HepG2 (cell line): Measurements from ENCODE around the gene VAMP5. TPM values are rescaled to one million over a fixed set of nuclear protein-coding genes. Genes with fewer than 3 reads are reported as not detected.
A peak's percentile ranks its signal among the peaks of the same experiment; 100 is the strongest.

Experiments
- CENPBD1 ChIP-seq: sonication (generic); formaldehyde crosslinking; IDR thresholded peaks from 2 replicates; pipeline ENCODE4 v1.8.0; 2022; ENCODE audit warnings: missing genetic modification reagents, low read depth, mild to moderate bottlenecking, borderline replicate concordance
- CERS6 ChIP-seq: sonication (generic); formaldehyde crosslinking; IDR thresholded peaks from 2 replicates; pipeline ENCODE4 v1.5.0; 2020; ENCODE audit warnings: missing genetic modification reagents
- SNAPC2 ChIP-seq: sonication (generic); formaldehyde crosslinking; IDR thresholded peaks from 2 replicates; pipeline ENCODE4 v1.8.1; 2022; ENCODE audit warnings: mild to moderate bottlenecking, missing genetic modification reagents
- ZNF142 ChIP-seq: sonication (generic); formaldehyde crosslinking; IDR thresholded peaks from 2 replicates; pipeline ENCODE4 v1.4.0; 2020; ENCODE audit warnings: missing genetic modification reagents
- ZNF33B ChIP-seq: sonication (generic); formaldehyde crosslinking; IDR thresholded peaks from 2 replicates; pipeline ENCODE4 v1.5.1; 2020; ENCODE audit warnings: mild to moderate bottlenecking, missing genetic modification reagents
- ZNF720 ChIP-seq: sonication (generic); formaldehyde crosslinking; IDR thresholded peaks from 2 replicates; pipeline ENCODE4 v1.4.0; 2020; ENCODE audit warnings: missing genetic modification reagents
- polyA plus RNA-seq, 8 experiments: library from polyadenylated mRNA; depleted of rRNA in 3 of 8; stranded (reverse) in 7 of 8; unstranded in 1 of 8; fragments of >200 nt; fragmentation: Illumina TruSeq in 4 of 8; extraction: Trizol in 4 of 8; gene quantifications; 2 replicates each; pipeline versions ENCODE4 v1.2.1 to v1.2.3, GENCODE V29; 2011 to 2016; ENCODE audit warnings: low read depth in 4 of 8, missing spikeins in 1 of 8, mixed read lengths in 1 of 8; ENCODE audit not compliant: insufficient read depth in 1 of 8
- total RNA-seq, 5 experiments: library from RNA; depleted of rRNA; stranded (reverse); fragments of >200 nt; fragmentation: Illumina TruSeq; extraction: Trizol; gene quantifications; 2 replicates each; pipeline ENCODE4 v1.2.3, GENCODE V29; 2016; ENCODE audit warnings: low read depth in 1 of 5
- TF ChIP-seq, protein P1 (sequence below): sonication (generic); formaldehyde crosslinking; IDR thresholded peaks from 2 replicates; pipeline ENCODE4 v1.4.0; 2020; ENCODE audit warnings: mild to moderate bottlenecking, missing genetic modification reagents, borderline replicate concordance
- TF ChIP-seq, protein P2 (sequence below): sonication (generic); formaldehyde crosslinking; IDR thresholded peaks from 2 replicates; pipeline ENCODE4 v1.5.0; 2020; ENCODE audit warnings: mild to moderate bottlenecking, missing genetic modification reagents
- TF ChIP-seq, protein P3 (sequence below): sonication (generic); formaldehyde crosslinking; IDR thresholded peaks from 2 replicates; pipeline ENCODE4 v1.5.0; 2020; ENCODE audit warnings: mild to moderate bottlenecking, low read depth, missing genetic modification reagents, borderline replicate concordance
- TF ChIP-seq, protein P4 (sequence below): sonication (generic); formaldehyde crosslinking; IDR thresholded peaks from 2 replicates; pipeline ENCODE4 v1.8.0; 2022; ENCODE audit warnings: missing genetic modification reagents, mild to moderate bottlenecking, borderline replicate concordance

VAMP5 gene
- total and polyA plus RNA-seq, 2 of the 13 experiments (the other 11 are each of a cell fraction or from before 2014, with no cell fraction given): 7.2 to 56.7 TPM

DNA sequence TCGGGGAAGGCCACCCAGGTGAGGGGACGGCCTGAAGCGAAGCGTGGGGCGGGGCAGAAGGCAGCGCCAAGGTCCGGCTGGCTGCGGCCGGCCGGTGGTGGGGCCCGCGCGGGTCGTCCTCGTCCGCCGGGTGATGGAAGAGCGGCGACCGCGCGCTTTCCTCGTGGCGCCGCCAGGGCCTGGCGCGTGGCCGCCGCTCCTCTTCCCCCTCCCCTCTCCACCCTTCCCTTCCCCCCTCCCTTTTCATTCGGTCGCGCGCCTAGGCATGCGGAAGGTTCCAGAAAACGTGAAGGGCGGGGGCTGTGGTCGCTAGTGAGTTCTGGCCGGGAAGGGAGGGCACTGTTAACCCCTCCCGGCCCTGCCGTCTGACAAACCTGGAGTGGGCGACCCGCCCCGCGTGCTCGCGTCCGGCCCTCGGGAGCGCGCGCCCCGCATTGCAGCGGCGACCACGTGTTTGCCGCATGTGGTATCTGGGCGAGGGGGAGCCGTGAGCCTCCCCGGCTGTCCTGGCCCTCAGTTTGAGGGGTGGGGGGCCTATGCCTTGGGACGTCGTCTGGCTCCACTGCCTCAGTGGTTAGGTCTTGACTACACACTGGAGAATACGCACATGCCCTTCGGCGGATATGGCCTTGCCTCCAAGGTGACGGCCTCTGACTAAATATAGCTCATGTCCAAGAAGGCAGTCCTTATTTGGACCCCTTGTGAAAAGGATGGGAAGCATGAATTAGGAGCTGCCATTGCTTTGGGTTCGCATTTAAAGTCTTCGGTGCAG lies 44.7 kb upstream of the VAMP5 start (continued):
- TF ChIP-seq, protein P1, sequence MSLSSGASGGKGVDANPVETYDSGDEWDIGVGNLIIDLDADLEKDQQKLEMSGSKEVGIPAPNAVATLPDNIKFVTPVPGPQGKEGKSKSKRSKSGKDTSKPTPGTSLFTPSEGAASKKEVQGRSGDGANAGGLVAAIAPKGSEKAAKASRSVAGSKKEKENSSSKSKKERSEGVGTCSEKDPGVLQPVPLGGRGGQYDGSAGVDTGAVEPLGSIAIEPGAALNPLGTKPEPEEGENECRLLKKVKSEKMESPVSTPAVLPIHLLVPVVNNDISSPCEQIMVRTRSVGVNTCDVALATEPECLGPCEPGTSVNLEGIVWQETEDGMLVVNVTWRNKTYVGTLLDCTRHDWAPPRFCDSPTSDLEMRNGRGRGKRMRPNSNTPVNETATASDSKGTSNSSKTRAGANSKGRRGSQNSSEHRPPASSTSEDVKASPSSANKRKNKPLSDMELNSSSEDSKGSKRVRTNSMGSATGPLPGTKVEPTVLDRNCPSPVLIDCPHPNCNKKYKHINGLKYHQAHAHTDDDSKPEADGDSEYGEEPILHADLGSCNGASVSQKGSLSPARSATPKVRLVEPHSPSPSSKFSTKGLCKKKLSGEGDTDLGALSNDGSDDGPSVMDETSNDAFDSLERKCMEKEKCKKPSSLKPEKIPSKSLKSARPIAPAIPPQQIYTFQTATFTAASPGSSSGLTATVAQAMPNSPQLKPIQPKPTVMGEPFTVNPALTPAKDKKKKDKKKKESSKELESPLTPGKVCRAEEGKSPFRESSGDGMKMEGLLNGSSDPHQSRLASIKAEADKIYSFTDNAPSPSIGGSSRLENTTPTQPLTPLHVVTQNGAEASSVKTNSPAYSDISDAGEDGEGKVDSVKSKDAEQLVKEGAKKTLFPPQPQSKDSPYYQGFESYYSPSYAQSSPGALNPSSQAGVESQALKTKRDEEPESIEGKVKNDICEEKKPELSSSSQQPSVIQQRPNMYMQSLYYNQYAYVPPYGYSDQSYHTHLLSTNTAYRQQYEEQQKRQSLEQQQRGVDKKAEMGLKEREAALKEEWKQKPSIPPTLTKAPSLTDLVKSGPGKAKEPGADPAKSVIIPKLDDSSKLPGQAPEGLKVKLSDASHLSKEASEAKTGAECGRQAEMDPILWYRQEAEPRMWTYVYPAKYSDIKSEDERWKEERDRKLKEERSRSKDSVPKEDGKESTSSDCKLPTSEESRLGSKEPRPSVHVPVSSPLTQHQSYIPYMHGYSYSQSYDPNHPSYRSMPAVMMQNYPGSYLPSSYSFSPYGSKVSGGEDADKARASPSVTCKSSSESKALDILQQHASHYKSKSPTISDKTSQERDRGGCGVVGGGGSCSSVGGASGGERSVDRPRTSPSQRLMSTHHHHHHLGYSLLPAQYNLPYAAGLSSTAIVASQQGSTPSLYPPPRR (CRISPR knock-in tag): peak; percentile 60; the same call in 1 of the 2 replicates
- TF ChIP-seq CERS6 (CRISPR knock-in tag) (0 out of 2 replicates have a peak, but pooled peaks have one; percentile 36), CENPBD1 (no peak), ZNF33B (CRISPR knock-in tag) (no peak; the same call in 1 of the 2 replicates), ZNF142 (CRISPR knock-in tag) (peak; percentile 26; the same call in 1 of the 2 replicates), SNAPC2 (no peak; the same call in 1 of the 2 replicates), ZNF720 (CRISPR knock-in tag) (no peak; the same call in 1 of the 2 replicates)
- TF ChIP-seq, protein P2, sequence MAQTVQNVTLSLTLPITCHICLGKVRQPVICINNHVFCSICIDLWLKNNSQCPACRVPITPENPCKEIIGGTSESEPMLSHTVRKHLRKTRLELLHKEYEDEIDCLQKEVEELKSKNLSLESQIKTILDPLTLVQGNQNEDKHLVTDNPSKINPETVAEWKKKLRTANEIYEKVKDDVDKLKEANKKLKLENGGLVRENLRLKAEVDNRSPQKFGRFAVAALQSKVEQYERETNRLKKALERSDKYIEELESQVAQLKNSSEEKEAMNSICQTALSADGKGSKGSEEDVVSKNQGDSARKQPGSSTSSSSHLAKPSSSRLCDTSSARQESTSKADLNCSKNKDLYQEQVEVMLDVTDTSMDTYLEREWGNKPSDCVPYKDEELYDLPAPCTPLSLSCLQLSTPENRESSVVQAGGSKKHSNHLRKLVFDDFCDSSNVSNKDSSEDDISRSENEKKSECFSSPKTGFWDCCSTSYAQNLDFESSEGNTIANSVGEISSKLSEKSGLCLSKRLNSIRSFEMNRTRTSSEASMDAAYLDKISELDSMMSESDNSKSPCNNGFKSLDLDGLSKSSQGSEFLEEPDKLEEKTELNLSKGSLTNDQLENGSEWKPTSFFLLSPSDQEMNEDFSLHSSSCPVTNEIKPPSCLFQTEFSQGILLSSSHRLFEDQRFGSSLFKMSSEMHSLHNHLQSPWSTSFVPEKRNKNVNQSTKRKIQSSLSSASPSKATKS (CRISPR knock-in tag): 0 out of 2 replicates have a peak, but pooled peaks have one; percentile 97
- TF ChIP-seq, protein P3, sequence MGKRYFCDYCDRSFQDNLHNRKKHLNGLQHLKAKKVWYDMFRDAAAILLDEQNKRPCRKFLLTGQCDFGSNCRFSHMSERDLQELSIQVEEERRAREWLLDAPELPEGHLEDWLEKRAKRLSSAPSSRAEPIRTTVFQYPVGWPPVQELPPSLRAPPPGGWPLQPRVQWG (CRISPR knock-in tag): no peak; the same call in 1 of the 2 replicates
- TF ChIP-seq, protein P4, sequence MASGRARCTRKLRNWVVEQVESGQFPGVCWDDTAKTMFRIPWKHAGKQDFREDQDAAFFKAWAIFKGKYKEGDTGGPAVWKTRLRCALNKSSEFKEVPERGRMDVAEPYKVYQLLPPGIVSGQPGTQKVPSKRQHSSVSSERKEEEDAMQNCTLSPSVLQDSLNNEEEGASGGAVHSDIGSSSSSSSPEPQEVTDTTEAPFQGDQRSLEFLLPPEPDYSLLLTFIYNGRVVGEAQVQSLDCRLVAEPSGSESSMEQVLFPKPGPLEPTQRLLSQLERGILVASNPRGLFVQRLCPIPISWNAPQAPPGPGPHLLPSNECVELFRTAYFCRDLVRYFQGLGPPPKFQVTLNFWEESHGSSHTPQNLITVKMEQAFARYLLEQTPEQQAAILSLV (CRISPR knock-in tag): peak; percentile 93
